AG09309 (cell line): ENCODE results near the gene NECAP2.

Experiments
- DNase-seq: peaks from one replicate; pipeline ENCODE4 v3.0.0-alpha.2; 2010; ENCODE audit warnings: low read depth
- H3K4me3 ChIP-seq: 2 replicates; pipeline ENCODE4 v1.5.1; 2011; ENCODE audit warnings: mild to moderate bottlenecking, low read depth, low read length, moderate library complexity; ENCODE audit not compliant: control insufficient read depth
- CTCF ChIP-seq: IDR thresholded peaks from 2 replicates; pipeline ENCODE4 v1.5.1; 2011; ENCODE audit warnings: mild to moderate bottlenecking, low read depth, low read length, inconsistent platforms; ENCODE audit not compliant: insufficient read depth, control insufficient read depth; ENCODE audit errors: missing control alignments

The NECAP2 gene

GRCh38 chr1:16425125-16426025 is 15.1 kb upstream of the NECAP2 start:
- no peak overlapping the region for H3K4me3 ChIP-seq
- DNase-seq, result no peak
- TF ChIP-seq CTCF, result no peak

GRCh38 chr1:16430606-16431005 is 9.9 kb upstream of the NECAP2 start:
- no peak overlapping the region for H3K4me3 ChIP-seq
- no peak for TF ChIP-seq CTCF
- DNase-seq, result no peak

- no peak for TF ChIP-seq CTCF
- no peak for DNase-seq
- H3K4me3 ChIP-seq, result no peak overlapping the region
Measured at GRCh38 chr1:16433030-16433429, 7.5 kb upstream of the NECAP2 start.

GRCh38 chr1:16434007-16434406 is 6.5 kb upstream of the NECAP2 start:
- H3K4me3 ChIP-seq, result no peak overlapping the region
- no peak for DNase-seq
- TF ChIP-seq CTCF, result no peak

GRCh38 chr1:16434501-16434900 is 6.0 kb upstream of the NECAP2 start:
- DNase-seq, result no peak
- no peak overlapping the region for H3K4me3 ChIP-seq
- TF ChIP-seq CTCF, result no peak

GRCh38 chr1:16436946-16437474 is 3.5 kb upstream of the NECAP2 start, which contains the start of gene SPATA21:
Gene SPATA21 (minus strand): TSS chr1:16437424. CDS start chr1:16431371, 6,053 bp downstream.
- TF ChIP-seq CTCF, result no peak
- H3K4me3 ChIP-seq, result no peak within 1 kb of the TSS
- no peak for DNase-seq
